Activated CD8-positive, alpha-beta memory T cell treated with anti-CD3 and anti-CD28 coated beads for 24 hours (primary cell): ENCODE data around the gene LASP1.
"Not testable (repeated sequence)": the region's sequence is repeated elsewhere in the genome, so short reads cannot be mapped to it uniquely, and the experiment has no call there.

Experiments
- DNase-seq: peaks from one replicate; pipeline ENCODE4 v3.0.0-alpha.2; 2020

Gene LASP1

DNA sequence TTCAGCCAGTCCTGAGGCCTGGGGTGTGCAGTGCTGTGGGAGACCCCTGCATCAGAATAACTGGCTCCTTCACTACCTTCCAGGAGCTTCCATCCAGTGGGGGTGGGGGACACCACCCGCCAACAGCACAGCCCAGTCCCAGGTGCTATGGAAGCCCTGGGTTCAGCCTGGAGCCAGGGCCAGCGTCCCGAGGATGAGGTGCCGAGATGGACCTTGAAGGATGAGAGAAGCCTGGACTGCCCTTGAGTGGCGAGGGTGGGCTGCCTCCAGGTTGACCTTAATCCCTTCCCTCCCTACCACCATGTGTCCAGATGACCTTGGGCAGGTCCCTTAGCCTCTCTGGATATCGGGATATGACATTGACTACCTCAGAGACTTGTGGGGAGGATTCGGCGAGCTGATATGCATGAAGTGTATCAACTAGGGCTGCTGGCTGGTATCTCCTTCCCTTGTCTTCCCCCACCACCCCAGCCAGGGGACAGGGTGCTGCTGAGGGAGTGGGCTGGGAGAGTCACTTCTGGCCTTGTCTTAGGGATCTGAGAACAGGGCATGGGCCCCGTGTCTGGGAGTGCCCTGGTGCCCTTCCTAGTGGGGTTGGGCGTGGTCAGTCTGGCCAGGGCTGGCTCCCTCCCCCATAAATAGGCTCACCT is 41.3 kb downstream of the LASP1 start:
- DNase-seq = no peak

DNA sequence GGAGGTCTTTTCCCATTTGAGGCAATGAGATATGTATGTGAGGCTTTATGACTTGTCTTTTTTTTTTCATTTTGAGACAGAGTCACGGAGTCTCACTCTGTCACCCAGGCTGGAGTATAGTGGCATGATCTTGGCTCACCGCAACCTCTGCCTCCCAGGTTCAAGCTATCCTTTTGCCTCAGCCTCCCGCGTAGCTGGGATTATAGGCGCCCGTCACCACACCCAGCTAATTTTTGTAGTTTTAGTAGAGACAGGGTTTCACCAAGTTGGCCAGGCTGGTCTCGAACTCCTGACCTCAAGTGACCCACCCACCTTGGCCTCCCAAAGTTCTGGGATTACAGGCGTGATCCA is 41.8 kb downstream of the LASP1 start:
- DNase-seq = peak; percentile 41

DNA sequence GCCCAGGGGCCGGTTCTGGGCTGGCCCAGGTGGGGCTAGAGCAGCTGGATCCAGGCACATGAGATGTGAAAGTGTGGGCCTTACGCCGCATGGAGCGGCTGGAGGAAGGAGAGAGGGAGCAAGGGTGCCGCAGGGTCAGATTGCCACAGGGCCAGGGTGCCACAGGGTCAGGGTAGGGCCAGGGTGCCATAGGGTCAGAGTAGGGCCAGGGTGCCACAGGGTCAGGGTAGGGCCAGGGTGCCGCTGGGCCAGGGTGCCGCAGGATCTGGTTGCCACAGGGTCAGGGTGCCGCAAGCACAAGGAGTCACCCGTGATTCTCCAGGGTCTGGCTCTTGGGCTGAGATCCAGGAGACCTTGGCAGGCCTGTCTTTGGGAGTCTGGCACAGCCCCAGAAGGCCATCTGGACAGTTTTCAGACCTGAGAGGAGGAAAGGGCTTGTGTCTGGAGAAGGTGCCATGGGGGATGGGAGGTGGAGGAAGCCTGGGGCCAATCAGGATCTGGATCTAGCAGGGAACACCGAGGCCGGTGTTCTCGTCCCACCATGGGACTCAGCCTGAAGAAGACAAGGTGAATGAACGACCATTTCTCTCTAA is 42.5 kb downstream of the LASP1 start:
- peak; percentile 42 for DNase-seq

DNA sequence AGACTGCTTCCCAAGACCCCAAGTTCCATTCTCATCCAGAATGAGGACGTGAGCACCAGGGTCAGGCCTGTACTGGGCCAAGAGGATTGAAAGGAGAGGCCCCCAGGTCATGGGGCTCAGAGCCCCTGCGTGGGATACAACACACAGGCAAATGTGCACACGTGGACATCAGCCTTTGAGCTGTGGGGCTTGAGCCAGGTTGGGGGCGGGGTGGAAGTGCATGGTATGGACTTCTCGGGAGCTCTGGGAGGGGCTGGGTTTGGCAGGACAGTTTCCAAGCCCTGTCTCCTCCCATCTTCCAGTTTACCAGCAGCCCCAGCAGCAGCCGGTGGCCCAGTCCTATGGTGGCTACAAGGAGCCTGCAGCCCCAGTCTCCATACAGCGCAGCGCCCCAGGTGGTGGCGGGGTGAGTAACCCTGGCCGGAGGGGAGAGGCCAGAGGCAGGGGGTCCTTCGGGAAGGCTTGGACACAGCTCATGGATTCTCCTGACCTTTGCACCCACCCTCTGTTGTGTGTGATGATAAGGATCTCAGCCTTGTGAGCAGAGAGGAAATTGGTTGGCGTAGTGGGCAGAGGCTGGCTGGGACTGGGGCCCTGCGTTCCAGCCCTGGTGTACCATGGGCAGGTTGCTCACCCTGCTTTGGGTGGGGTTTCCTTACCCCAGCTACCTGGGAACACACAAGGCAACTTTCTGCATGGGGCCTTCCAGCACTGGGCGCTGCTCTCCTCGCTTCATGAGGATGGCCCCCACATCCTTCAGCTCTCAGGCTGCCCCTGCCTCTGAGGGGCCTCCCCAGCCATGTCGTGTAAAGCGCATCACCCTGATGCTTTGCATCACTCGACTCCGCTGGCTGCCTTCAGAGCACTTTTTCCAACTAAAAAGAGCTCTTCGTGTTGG is 45.1 kb downstream of the LASP1 start:
- DNase-seq = peak; percentile 46

DNA sequence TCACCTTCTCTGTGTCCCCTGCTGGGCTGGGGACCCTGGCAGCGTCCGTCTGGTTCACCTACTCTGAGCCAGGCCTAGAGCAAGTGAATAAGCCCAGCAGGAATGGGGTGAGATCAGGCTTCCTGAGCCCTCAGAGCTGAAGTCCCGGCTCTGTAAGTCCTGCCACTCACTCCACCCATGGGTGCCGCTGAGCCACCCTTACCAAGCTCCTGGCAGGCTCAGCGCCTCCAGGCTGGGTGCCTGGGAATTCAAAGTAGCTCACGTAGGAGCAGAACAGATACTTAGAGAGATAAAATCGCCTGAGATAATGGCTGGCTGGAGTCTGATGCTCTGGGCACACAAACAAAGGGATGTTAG is 45.8 kb downstream of the LASP1 start:
- DNase-seq = peak; percentile 13

- DNase-seq = peak; percentile 33
Observed at GRCh38 chr17:38916771-38917170, 46.9 kb downstream of the LASP1 start.

GRCh38 chr17:38917259-38917658 is 47.4 kb downstream of the LASP1 start:
- no peak for DNase-seq

- peak; percentile 50 for DNase-seq
Observed at GRCh38 chr17:38918129-38918913, 48.5 kb downstream of the LASP1 start.

DNA sequence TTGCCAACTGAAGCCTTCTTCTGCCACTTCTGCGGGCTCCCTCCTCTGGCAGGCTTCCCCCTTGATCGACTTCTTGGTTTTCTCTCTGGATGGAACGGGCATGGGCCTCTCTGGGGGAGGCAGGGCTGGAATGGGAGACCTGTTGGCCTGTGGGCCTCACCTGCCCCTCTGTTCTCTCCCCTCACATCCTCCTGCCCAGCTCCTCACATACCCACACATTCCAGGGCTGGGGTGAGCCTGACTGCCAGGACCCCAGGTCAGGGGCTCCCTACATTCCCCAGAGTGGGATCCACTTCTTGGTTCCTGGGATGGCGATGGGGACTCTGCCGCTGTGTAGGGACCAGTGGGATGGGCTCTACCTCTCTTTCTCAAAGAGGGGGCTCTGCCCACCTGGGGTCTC is 49.1 kb downstream of the LASP1 start:
- DNase-seq = peak; percentile 38

- peak; percentile 49 for DNase-seq
Observed at GRCh38 chr17:38919316-38920078, 49.6 kb downstream of the LASP1 start.

GRCh38 chr17:38920374-38921291 is 50.8 kb downstream of the LASP1 start:
- peak; percentile 45 for DNase-seq

- peak; percentile 57 for DNase-seq
Observed at GRCh38 chr17:38921756-38922411, 52.0 kb downstream of the LASP1 start.

DNA sequence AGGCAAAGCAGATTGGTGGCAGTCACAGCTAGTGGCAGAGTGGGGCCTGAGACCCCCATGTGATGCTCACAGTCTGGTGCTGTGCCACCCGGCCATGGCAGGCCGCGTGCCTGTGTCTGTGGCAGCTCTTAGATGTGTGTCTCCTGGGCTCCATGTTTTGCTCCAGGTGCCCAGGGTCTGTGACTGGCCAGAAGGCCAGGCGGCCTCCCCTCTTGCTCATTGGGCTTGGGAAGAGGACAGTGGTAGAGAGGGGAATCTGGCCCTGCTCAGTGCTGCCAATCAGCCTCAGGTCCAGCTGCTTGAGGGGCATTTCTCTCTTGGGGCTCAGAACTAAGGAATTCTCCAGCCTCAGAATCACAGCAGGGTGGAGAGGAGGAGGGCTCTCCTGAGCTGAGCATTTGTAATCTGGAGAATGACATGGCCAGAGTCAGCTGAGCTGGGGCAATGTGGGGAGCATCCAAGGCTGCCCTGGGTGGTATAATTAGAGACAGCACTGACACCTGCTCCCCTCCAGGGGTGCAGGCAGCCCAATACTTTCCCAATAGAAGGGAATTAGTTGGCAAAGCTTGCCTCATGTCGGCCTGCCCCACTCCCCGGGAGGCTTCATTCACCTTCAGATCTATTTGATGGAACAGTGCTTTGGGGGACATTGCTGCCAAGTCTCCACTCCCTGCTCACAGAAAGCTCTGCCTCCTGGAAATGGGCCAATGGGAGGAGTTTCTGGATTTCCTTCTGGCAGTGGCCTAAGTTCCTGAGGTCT is 52.9 kb downstream of the LASP1 start:
- peak; percentile 57 for DNase-seq

GRCh38 chr17:38925263-38925995 is 55.6 kb downstream of the LASP1 start, which contains the start of gene LASP1NB:
LASP1NB (plus strand) TSS chr17:38925614.
- peak; percentile 78 for DNase-seq

- no peak for DNase-seq
Observed at GRCh38 chr17:38926293-38927070, 56.6 kb downstream of the LASP1 start.

GRCh38 chr17:38930782-38931181 is 60.9 kb downstream of the LASP1 start:
- not testable (repeated sequence) for DNase-seq

DNA sequence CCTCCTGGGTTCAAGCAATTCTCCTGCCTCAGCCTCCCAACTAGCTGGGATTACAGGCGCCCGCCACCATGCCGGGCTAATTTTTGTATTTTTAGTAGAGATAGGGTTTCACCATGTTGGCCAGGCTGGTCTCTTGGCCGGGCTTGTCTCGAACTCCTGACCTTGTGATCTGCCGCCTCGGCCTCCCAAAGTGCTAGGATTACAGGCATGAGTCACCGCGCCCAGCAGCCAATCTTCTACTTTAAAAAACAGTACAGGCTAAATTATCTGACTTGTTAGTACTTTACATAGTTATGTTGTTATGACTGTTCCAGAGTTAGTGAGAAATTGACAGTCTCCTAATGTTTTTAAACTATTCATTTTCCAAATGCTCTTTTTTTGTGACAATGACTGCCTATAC is 64.1 kb downstream of the LASP1 start:
- DNase-seq = not testable (repeated sequence)

- DNase-seq = no peak
Observed at GRCh38 chr17:38939987-38940386, 70.1 kb downstream of the LASP1 start.
